Endothelial cell of umbilical vein (primary cell): Measurements from ENCODE around the gene DDX39A. TPM values are rescaled to one million over a fixed set of nuclear protein-coding genes. Genes with fewer than 3 reads are reported as not detected.

Experiments
- BruUV-seq: library from RNA; stranded (reverse); fragments of 400-500 nt; replicated peaks from 2 replicates; lab custom pipeline; 2021; lab: Mats Ljungman, UMichigan
- CTCF ChIA-PET: fragments of 300-600, 350-600 bp; sonication (Branson Sonifier 250); formaldehyde crosslinking; loops from one replicate; lab custom pipeline; 2021; ENCODE audit warnings: antibody characterized with exemption, inconsistent platforms; lab: Charles Lee
- POLR2A ChIA-PET: fragments of 300-600, 350-600 bp; sonication (Branson Sonifier 250); formaldehyde crosslinking; loops from one replicate; lab custom pipeline; 2021; ENCODE audit warnings: antibody characterized with exemption, inconsistent platforms; lab: Charles Lee
- DNase-seq: peaks from one replicate; pipeline ENCODE4 v3.0.0-alpha.2; 2011; ENCODE audit warnings: low read depth, low spot score
- FAIRE-seq: peaks from 2 replicates; lab custom pipeline; 2011; peaks lifted over from hg19 to GRCh38; lab: Jason Lieb, UNC
- H2AFZ ChIP-seq: 2 replicates; pipeline ENCODE4 v1.6.0; 2012; ENCODE audit warnings: low read depth, low read length, control low read depth, inconsistent platforms
- H3K27ac ChIP-seq: 2 replicates; pipeline ENCODE4 v1.5.1; 2011; ENCODE audit warnings: low read depth, mild to moderate bottlenecking, control low read depth, low read length, moderate library complexity; ENCODE audit not compliant: insufficient read depth
- H3K27me3 ChIP-seq, 2 experiments: 2 replicates each; pipeline versions ENCODE4 v1.6.0 to v1.6.1; 2011; ENCODE audit warnings: low read length in 2 of 2, mixed read lengths in 1 of 2; ENCODE audit not compliant: control insufficient read depth in 2 of 2, insufficient read depth in 2 of 2
- H3K36me3 ChIP-seq, 2 experiments: 2 replicates in 1 of 2; 3 replicates in 1 of 2; pipeline ENCODE4 v1.5.1; 2011; ENCODE audit warnings: low read length in 2 of 2, mild to moderate bottlenecking in 1 of 2, moderate library complexity in 1 of 2; ENCODE audit not compliant: control insufficient read depth in 2 of 2, insufficient read depth in 2 of 2; ENCODE audit errors: extremely low read depth in 1 of 2
- H3K4me1 ChIP-seq: 3 replicates; pipeline ENCODE4 v1.5.1; 2011; ENCODE audit warnings: mild to moderate bottlenecking, low read length; ENCODE audit not compliant: control insufficient read depth, insufficient read depth; ENCODE audit errors: extremely low read depth
- H3K4me2 ChIP-seq: 2 replicates; pipeline ENCODE4 v1.6.1; 2011; ENCODE audit warnings: low read length, control low read depth, mixed read lengths; ENCODE audit not compliant: insufficient read depth
- H3K4me3 ChIP-seq, 3 experiments: fragments of 200-600 bp in 1 of 3; sonication (generic), shearing (Covaris generic) in 1 of 3; replicated peaks in 1 of 3; 2 replicates each; pipeline ENCODE4 v1.5.1; 2011 to 2016; ENCODE audit warnings: control low read depth in 3 of 3, low read length in 3 of 3, mild to moderate bottlenecking in 2 of 3, inconsistent platforms in 1 of 3, low read depth in 1 of 3, moderate library complexity in 1 of 3; ENCODE audit not compliant: insufficient read depth in 1 of 3
- H3K79me2 ChIP-seq: 2 replicates; pipeline ENCODE4 v1.6.0; 2012; ENCODE audit warnings: low read length, inconsistent platforms; ENCODE audit not compliant: control insufficient read depth, insufficient read depth
- H3K9ac ChIP-seq: replicated peaks from 2 replicates; pipeline ENCODE3; 2011; ENCODE audit warnings: low read length, control low read depth; ENCODE audit not compliant: insufficient read depth; ENCODE audit errors: extremely low read depth
- H3K9me1 ChIP-seq: replicated peaks from 3 replicates; pipeline ENCODE4 v1.6.0; 2011; ENCODE audit warnings: mild to moderate bottlenecking, low read length; ENCODE audit not compliant: control insufficient read depth, insufficient read depth; ENCODE audit errors: extremely low read depth
- H3K9me3 ChIP-seq: replicated peaks from 2 replicates; pipeline ENCODE4 v1.5.1; 2012; ENCODE audit warnings: low read length, inconsistent platforms; ENCODE audit not compliant: control insufficient read depth, insufficient read depth
- H4K20me1 ChIP-seq: replicated peaks from 2 replicates; pipeline ENCODE3; 2011; ENCODE audit warnings: mild to moderate bottlenecking, low read length; ENCODE audit not compliant: control insufficient read depth, insufficient read depth; ENCODE audit errors: extremely low read depth
- CTCF ChIP-seq, 2 donors: IDR thresholded peaks; 1 replicate in 1 of 2; 2 replicates in 1 of 2; pipeline ENCODE4 v1.5.1; 2011; ENCODE audit warnings: low read length in 2 of 2, mild to moderate bottlenecking in 2 of 2, moderate library complexity in 2 of 2, control low read depth in 1 of 2, inconsistent platforms in 1 of 2, low read depth in 1 of 2; ENCODE audit not compliant: insufficient read depth in 1 of 2; ENCODE audit errors: extremely low read depth in 1 of 2
- EZH2 ChIP-seq: IDR thresholded peaks from 2 replicates; pipeline ENCODE4 v1.6.1; 2012; ENCODE audit warnings: borderline replicate concordance, low read depth, mild to moderate bottlenecking, moderate library complexity, low read length, inconsistent platforms; ENCODE audit not compliant: severe bottlenecking
- FOS ChIP-seq: IDR thresholded peaks from 2 replicates; pipeline ENCODE4 v1.6.1; 2011; ENCODE audit warnings: mild to moderate bottlenecking, low read length, moderate library complexity, borderline replicate concordance; ENCODE audit not compliant: insufficient read depth
- GATA2 ChIP-seq: IDR thresholded peaks from 2 replicates; pipeline ENCODE4 v1.7.0; 2011; ENCODE audit warnings: low read depth, mild to moderate bottlenecking, moderate library complexity, mixed read lengths, low read length; ENCODE audit not compliant: insufficient read length, insufficient read depth
- JUN ChIP-seq: IDR thresholded peaks from 2 replicates; pipeline ENCODE4 v1.6.1; 2011; ENCODE audit warnings: borderline replicate concordance, low read depth; ENCODE audit not compliant: insufficient read length, insufficient read depth
- MAX ChIP-seq: IDR thresholded peaks from 2 replicates; pipeline ENCODE4 v1.6.1; 2011; ENCODE audit not compliant: insufficient read depth, insufficient read length
- MYC ChIP-seq: IDR thresholded peaks from one replicate; pipeline ENCODE4 v1.6.1; 2011; ENCODE audit warnings: mild to moderate bottlenecking, low read depth, low read length
- POLR2A ChIP-seq: IDR thresholded peaks from 2 replicates; pipeline ENCODE4 v1.6.1; 2012; ENCODE audit warnings: low read depth, mild to moderate bottlenecking, control low read depth, low read length
- POLR2AphosphoS5 ChIP-seq: IDR thresholded peaks from 2 replicates; pipeline ENCODE4 v1.6.1; 2012; ENCODE audit warnings: low read depth, mild to moderate bottlenecking, control low read depth, low read length, moderate library complexity; ENCODE audit not compliant: insufficient read depth
- dilution Hi-C: fragments of 300-500 bp; cut with MboI; formaldehyde crosslinking; loops from one replicate; pipeline ENCODE4 v1.15.0; 2019; ENCODE audit warnings: low sequenced_read_pairs; ENCODE audit not compliant: extremely low pct_ligation_motif_present
- intact Hi-C: fragments of 100-400 bp; cut with micrococcal nuclease; formaldehyde crosslinking; loops from one replicate; pipeline ENCODE4 v1.10.0; 2022
- polyA plus RNA-seq, 4 experiments: library from polyadenylated mRNA; depleted of rRNA in 3 of 4; stranded (reverse) in 3 of 4; unstranded in 1 of 4; fragments of >200 nt; gene quantifications; 2 replicates each; pipeline versions ENCODE4 v1.2.1 to v1.2.3, GENCODE V29; 2011 to 2012; ENCODE audit warnings: missing spikeins in 1 of 4
- total RNA-seq: library from RNA; stranded (reverse); gene quantifications from 2 replicates; pipeline ENCODE4 v1.2.3, GENCODE V29; 2021

DDX39A gene
- total and polyA plus RNA-seq, 2 donors (not counting 3 experiments of a cell fraction or from before 2014, with no cell fraction given): 157 to 158 TPM

GRCh38 chr19:14442891-14443631 lies 23.9 kb upstream of the DDX39A start:
- DNase-seq: no peak
- CTCF ChIA-PET: interaction anchor here (1.6 kb wide), 1 partner anchor 9 kb away, joined by 4 read pairs; no protein-coding TSS in a partner anchor
- intact Hi-C loops: no loop called here
- H3K9me1 ChIP-seq: no peaks in the 10 kb centered on the region
- no peak for TF ChIP-seq CTCF (IDR thresholded peaks at IDR 0.05; ENCODE audit: extremely low read depth in 1 of 2, insufficient read depth in 1 of 2, low read depth in 1 of 2, low read length in 2 of 2)
- no peak for TF ChIP-seq POLR2AphosphoS5
- no peak for TF ChIP-seq GATA2
- no peak for TF ChIP-seq JUN
- TF ChIP-seq EZH2: no peak
- TF ChIP-seq MAX: no peak
- no peak for TF ChIP-seq FOS
- no peak for TF ChIP-seq MYC
- no peak for TF ChIP-seq POLR2A
- no peak overlapping the region for H3K4me3 ChIP-seq
- peaks cover 21% of the 10 kb centered on the region for H3K4me1 ChIP-seq
- no peak overlapping the region for H2AFZ ChIP-seq
- H3K4me2 ChIP-seq: no peak overlapping the region
- no peak for FAIRE-seq
- H3K27me3 ChIP-seq: no peaks in the 10 kb centered on the region
- dilution Hi-C loops: no loop called here
- no TSS peak for BruUV-seq
- H3K9me3 ChIP-seq: no peaks in the 10 kb centered on the region
- H4K20me1 ChIP-seq: no peaks in the 10 kb centered on the region
- no peak overlapping the region for H3K27ac ChIP-seq
- POLR2A ChIA-PET: no interaction called here
- peaks cover 28% of the 10 kb centered on the region for H3K79me2 ChIP-seq
- H3K9ac ChIP-seq: no peak overlapping the region
- peaks cover 12 to 46% of the 10 kb centered on the region in 2 experiments for H3K36me3 ChIP-seq
